SK-MEL-5 (cell line): ENCODE measurements around the gene WRAP53. TPM values are rescaled to one million over a fixed set of nuclear protein-coding genes. Genes with fewer than 3 reads are reported as not detected.

Experiments
- DNase-seq: peaks from one replicate; pipeline ENCODE4 v3.0.0-alpha.2; 2016; ENCODE audit warnings: low read depth, low spot score
- in situ Hi-C: cut with HindIII; loops from 2 replicates; pipeline ENCODE4 v1.10.0; 2016; ENCODE audit warnings: low sequenced_read_pairs, high pct_unique_total_duplicates, low pct_unique_long_range_greater_than_20kb
- total RNA-seq: library from RNA; depleted of rRNA; stranded (reverse); fragments of >200 nt; shearing (Covaris generic); gene quantifications from 2 replicates; pipeline ENCODE4 v1.2.3, GENCODE V29; 2014

Gene WRAP53
- total RNA-seq, 1 experiment from 2014 or later = 13.4 TPM

DNA sequence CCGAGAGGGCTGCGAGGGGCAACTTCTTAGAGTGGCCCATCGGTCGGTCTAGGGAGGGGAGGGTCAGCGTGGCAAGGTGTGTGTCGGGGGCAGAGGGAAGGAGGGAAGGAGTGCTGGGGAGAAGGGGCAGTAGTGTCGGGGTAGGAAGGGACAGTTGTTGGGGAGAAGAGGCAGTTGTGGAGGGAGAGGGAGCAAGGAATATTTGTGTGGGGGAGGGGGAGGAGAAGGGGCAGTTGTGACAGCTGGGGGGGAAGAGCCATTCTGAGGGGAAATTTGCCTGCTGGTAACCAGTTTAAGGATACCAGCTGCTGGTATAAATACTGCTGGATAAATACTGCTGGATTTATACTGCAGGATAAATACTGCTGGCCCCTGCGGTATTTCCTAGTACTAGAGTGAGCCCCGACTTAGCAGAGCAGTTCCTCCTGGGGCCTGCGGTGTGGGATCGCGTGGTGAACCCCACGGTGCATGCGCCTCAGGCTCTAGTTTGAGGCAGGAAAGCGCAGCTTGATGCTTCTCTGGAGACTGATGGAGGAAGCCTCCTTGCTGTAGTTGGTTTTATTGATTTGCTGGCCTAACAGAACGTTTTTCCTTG, 29.6 kb downstream of the WRAP53 start:
- in situ Hi-C loops = no loop called here
- DNase-seq = no peak

DNA sequence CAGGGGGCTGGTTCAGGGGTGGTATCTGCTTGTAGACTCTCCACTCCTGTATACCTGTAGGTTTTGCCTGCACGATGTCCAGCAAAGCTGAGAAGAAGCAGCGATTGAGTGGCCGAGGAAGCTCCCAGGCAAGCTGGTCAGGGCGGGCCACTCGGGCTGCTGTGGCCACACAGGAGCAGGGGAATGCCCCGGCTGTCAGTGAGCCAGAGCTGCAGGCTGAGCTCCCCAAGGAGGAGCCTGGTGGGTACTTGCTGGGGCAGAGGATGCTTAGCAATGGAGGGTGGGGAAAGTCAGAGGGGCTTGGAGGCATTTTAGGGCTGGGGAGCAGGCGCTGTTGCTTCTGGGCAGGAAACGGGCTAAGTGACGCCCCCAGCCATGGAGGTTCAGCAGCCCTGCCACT, 31.4 kb downstream of the WRAP53 start:
- in situ Hi-C loops = no loop called here
- no peak for DNase-seq

DNA sequence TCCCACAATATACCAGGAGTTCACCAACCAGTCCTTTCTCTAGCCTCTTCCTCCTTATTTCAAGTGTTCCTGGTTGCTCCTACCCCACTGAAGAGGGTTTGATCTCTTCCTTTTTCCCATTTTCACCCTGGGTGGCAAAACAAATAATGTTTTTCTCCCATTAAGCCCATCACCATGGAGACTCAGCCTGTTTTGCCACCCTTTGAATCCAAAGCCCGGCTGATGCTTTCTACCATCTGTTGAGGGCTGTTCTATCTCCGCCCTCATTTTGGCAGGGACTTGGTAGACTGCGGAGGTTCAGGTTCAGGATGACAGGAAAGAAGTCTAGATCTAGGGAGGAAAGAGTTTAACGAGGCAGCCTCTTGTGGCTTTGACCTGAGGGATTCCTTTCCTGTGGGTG, 31.8 kb downstream of the WRAP53 start:
- in situ Hi-C loops = no loop called here
- DNase-seq = no peak

DNA sequence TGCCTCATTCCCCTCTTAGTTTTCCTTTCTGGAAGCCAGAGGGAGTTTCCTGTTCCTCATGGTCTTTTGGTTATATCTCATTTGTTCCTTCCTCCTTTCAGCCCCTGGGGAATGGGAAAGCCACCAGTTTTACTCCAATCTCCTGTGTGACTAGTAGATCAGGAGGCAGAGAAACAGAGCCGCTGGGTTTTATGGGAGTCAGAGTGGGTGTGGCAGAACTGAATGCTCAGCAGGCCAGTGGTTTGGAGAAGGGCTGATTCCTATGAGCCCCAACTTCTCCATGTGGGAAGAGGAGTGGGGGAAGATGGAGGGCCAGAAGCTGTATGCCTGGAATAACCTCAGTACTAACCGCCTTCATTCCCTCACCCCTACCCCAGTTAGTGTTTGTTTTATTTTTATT, 33.3 kb downstream of the WRAP53 start:
- in situ Hi-C loops = no loop called here
- DNase-seq = peak; percentile 16

DNA sequence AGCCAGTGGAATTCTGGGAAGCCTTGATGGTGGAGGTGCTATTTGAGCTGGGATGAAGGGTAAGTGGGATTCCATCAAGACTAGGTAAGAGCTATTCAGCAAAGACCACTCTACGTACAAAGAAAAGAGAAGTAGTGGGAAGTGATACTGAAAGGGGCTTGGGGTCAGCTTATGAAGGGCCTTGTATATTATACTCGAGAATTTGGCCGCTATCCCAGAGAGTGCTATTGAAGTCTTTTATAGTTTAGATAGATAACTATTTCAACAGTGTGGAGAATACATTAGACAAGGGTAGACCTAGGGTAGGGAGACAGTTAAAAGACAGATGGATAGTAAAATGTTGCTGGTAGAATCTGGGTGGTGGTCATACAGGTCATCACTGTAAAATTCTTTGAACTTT, 39.6 kb downstream of the WRAP53 start:
- DNase-seq = no peak
- in situ Hi-C loops = no loop called here

DNA sequence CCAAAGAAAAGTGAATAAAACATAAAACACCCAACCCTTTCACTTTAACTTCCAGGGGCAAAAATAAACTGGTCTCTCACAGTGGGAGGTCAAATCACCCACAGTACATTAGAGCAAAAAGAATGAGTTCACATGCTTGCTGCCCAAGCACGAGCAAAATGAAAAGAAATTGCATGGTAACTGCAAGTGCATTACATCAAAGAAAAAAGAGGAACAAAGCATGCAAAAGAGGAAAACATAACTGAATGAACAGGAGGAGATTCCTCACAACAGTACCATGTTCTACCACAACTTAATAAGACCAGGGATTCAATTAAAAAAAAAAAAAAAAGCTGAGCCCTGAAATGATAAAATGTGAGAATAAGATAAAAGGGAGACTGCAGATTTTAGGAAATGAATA, 41.5 kb downstream of the WRAP53 start:
- in situ Hi-C loops = no loop called here
- DNase-seq = no peak

DNA sequence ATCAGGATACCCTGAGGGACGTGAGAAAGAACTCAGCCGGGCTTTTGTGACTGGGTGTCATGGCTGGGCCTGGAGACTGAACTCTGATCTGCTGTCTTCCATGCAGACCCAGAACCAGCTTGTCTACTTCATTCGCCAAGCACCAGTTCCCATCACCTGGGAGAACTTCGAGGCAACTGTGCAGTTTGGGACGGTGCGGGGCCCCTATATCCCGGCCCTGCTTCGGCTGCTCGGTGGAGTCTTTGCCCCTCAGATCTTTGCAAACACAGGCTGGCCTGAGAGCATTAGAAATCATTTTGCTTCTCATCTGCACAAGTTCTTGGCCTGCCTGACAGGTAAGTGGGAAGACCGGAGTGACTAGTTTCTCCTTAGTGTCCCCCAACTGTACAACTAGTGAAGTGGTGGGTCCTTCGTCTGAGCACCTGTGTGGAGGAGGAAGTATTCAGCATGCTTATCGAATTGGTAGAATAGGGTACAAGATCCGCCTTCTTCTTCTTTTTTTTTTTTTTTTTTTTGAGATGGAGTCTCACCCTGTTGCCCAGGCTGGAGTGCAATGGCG, 44.8 kb downstream of the WRAP53 start:
- in situ Hi-C loops = no loop called here
- no peak for DNase-seq

GRCh38 chr17:7737601-7738000, 49.3 kb downstream of the WRAP53 start:
- in situ Hi-C loops = no loop called here
- no peak for DNase-seq

GRCh38 chr17:7739746-7740145, 51.5 kb downstream of the WRAP53 start:
- no peak for DNase-seq
- in situ Hi-C loops = no loop called here

DNA sequence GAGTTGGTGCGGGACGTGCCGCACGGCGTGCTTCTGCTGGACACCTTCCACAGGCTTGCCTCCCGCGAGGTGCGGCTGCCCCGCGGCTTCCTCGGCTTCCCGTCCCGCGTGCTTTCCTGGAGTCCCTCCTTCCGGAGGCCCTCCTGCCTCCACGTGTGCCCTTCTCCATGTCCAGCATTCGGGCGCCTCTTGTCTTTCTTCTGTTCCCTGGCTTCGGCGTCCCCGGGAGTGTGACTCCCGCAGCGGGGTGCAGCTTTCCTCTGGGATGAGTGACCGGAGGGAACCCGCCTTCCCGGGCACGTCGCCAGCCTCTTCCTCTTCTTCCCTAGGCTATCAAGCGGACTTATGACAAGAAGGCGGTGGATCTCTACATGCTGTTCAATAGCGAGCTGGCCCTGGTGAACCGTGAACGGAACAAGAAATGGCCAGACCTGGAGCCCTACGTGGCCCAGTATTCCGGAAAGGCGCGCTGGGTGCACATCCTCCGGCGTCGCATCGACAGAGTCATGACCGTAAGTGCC, 52.3 kb downstream of the WRAP53 start:
- in situ Hi-C loops = no loop called here

GRCh38 chr17:7742729-7743128, 54.5 kb downstream of the WRAP53 start:
- in situ Hi-C loops = no loop called here
- DNase-seq = no peak

More for the DNA sequence above, 52.3 kb downstream of the WRAP53 start:
- DNase-seq = no peak

- no peak for DNase-seq
- in situ Hi-C loops = no loop called here
These were observed 56.1 kb downstream of the WRAP53 start for GRCh38 chr17:7744416-7744815.

DNA sequence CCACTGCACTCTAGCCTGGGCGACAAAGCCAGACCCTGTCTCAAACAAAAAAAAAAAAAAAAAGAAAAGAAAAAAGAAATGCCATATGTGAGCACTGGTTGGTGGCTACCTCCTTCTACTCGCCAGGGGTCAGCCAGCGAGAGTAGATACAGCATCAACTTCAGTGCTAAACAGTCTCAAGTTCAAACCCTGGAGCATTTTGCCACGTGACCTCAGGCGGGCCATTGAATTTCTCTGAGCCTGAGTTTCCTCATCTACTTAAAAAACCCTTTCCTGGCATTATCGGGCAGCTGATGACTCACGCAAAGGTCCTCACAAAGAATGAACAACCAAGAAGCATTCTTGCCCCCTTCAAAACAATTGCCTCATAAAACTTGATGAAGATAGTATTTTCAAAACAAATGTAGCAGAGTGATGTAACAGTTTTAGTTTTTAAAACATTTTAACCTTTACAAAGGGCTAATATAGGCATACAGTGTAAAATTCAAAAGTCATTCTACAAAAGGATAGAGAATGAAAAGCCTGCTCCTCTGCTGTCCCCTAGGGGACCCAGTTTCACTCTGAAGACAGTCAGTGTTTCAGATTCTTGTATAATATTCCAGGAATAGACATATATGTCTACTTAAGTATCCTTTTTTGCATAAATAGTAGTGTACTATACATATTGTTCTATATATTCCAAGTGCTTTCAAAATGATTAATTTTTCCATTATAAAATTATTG, 57.6 kb downstream of the WRAP53 start:
- in situ Hi-C loops = no loop called here
- peak; percentile 96 for DNase-seq

DNA sequence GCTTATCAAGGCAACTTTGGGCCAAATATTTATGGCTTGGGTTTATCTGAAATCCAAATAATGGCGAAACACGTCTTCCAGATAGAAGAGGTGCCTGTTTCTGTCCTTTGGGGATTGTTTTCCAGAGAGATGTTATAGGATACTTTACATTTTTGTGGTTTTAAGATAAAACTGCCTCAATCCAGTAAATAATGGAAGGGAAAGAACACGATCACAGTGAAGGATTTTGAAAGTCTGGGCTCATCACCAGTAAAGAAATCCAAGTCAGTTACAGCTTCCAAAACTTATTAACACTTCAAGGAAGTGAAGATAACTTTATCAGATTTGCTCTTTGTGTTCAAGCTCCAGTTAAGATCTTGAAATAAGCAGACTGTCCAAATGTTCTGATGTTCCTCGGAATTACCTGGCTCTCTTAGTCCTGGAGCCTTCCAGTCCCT, 59.4 kb downstream of the WRAP53 start:
- in situ Hi-C loops = no loop called here

GRCh38 chr17:7748076-7748775, 59.9 kb downstream of the WRAP53 start:
- DNase-seq = no peak
- in situ Hi-C loops = no loop called here

More for the DNA sequence above, 59.4 kb downstream of the WRAP53 start:
- DNase-seq = peak; percentile 38

DNA sequence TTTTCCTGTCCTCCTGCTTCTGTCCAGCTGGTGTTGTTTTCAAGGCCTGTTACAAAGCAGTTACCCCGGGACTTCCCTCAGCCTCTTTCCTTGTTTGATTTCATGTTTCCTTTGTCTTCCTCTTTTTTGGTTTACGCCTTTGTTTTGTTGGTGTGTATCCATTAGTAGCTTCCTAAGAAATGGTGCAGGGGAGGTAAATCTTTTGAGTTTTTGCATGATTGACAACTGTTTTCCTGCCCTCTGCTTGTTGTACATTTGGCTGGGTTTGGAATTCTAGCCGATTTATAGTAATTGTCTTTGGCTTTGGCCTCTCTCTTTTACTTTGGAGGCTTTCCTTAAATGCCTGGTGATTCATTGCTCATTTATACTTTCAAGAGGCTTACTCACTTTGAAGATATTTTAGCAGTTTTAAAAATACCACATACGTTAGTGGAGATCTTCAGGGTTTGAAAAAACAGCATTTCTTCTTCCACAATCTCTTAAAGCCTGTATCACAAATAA, 62.1 kb downstream of the WRAP53 start:
- in situ Hi-C loops = no loop called here
- DNase-seq = no peak
